ENCODE data around the gene FOSL1. TPM values are rescaled to one million over a fixed set of nuclear protein-coding genes. Genes with fewer than 3 reads are reported as not detected.

Gene FOSL1
- total and polyA plus RNA-seq, 11 donors: 0.22 to 48.1 (median 1.5) TPM

GRCh38 chr11:65872586-65873317 lies 27.4 kb downstream of the FOSL1 start, which contains the start of gene EFEMP2:
EFEMP2 (minus strand) TSS chr11:65872800; CDS start chr11:65872354, 446 bp downstream.
- ATAC-seq (peak in 3 of 4 donors; percentile 16 to 47 (median 28)), DNase-seq (peak in 4 of 5 donors; percentile 64 to 82 (median 76))
- intact Hi-C loops (cut with DNase I): loop anchor here in 3 of 10 donors (1.0 to 2.0 kb wide), 3 partner anchors 12 to 16 kb away; partner anchors contain the start of genes CFL1 (in 2 of the 3), FIBP (in 1 of the 3) and MUS81 (in 1 of the 3)
- Histone ChIP-seq H3K27ac (peak within 1 kb of the TSS; percentile 75 to 99 (median 96)), H3K9me3 (no peaks in the 10 kb centered on the region), H3K27me3 (no peaks in the 10 kb centered on the region), H3K4me1 (peaks cover 3 to 39% (median 22%) of the 10 kb centered on the region in 12 donors), H3K36me3 (peaks cover 0 to 29% (median 21%) of the 10 kb centered on the region in 9 donors), H3K4me3 (peak within 1 kb of the TSS; percentile 32 to 95 (median 68))
- no peak for TF ChIP-seq POLR2A (IDR thresholded peaks at IDR 0.05)
- no peak for TF ChIP-seq CTCF (IDR thresholded peaks at IDR 0.05)
- 0 to 2% (median 1%) methylated on average over 15 to 69 of the region's 69 CpGs for WGBS, 4 donors

- no peaks in the 10 kb centered on the region for H3K9me3 ChIP-seq
- 7 to 25% (median 16%) methylated on average over 11 to 26 of the region's 26 CpGs for WGBS, 4 donors
Observed at GRCh38 chr11:65871811-65872548, 28.2 kb downstream of the FOSL1 start.

GRCh38 chr11:65870706-65871681 lies 29.2 kb downstream of the FOSL1 start:
- DNase-seq (peak; percentile 63 to 81 (median 81)), ATAC-seq (no peak)
- H3K4me3 ChIP-seq: peak overlapping the region in 9 of 12 donors; percentile 60 to 95 (median 68)
- 50 to 62% (median 59%) methylated on average over 18 to 24 of the region's 24 CpGs for WGBS, 4 donors
- H3K27me3 ChIP-seq: no peaks in the 10 kb centered on the region
- peaks cover 0 to 47% (median 38%) of the 10 kb centered on the region in 9 donors for H3K36me3 ChIP-seq
- H3K27ac ChIP-seq: peak overlapping the region; percentile 24 to 99 (median 94)
- H3K4me1 ChIP-seq: peaks cover 3 to 45% (median 22%) of the 10 kb centered on the region in 12 donors
- intact Hi-C loops (cut with DNase I): no loop called here
- H3K9me3 ChIP-seq: no peaks in the 10 kb centered on the region
- no peak for TF ChIP-seq POLR2A (IDR thresholded peaks at IDR 0.05)
- TF ChIP-seq CTCF (IDR thresholded peaks at IDR 0.05): no peak

More at GRCh38 chr11:65871811-65872548, 28.2 kb downstream of the FOSL1 start:
- peaks cover 0 to 37% (median 28%) of the 10 kb centered on the region in 9 donors for H3K36me3 ChIP-seq
- peaks cover 3 to 45% (median 22%) of the 10 kb centered on the region in 12 donors for H3K4me1 ChIP-seq
- H3K4me3 ChIP-seq: peak overlapping the region; percentile 32 to 95 (median 68)
- ATAC-seq (peak; percentile 1 to 22 (median 10)), DNase-seq (peak in 2 of 5 donors; percentile 53 to 73)
- intact Hi-C loops (cut with DNase I): loop anchor here in 2 of 10 donors (2.0 kb wide), 1 partner anchor 13 kb away; the partner anchor contains the start of gene CFL1 (in 2 of the 2)
- TF ChIP-seq CTCF (IDR thresholded peaks at IDR 0.05) (peak in 5 of 12 donors; percentile 12 to 36 (median 21)), POLR2A (IDR thresholded peaks at IDR 0.05) (no peak)
- peak overlapping the region; percentile 75 to 99 (median 96) for H3K27ac ChIP-seq
- H3K27me3 ChIP-seq: no peaks in the 10 kb centered on the region

Measured in heart left ventricle (tissue), 16 donors.